NCI-H2196 (cell line): ENCODE data around the gene FLAD1.

Experiments
- DNase-seq: peaks from one replicate; lab custom pipeline; 2025; ENCODE audit not compliant: unreplicated experiment; lab: John Stamatoyannopoulos, UW

Gene FLAD1

DNA sequence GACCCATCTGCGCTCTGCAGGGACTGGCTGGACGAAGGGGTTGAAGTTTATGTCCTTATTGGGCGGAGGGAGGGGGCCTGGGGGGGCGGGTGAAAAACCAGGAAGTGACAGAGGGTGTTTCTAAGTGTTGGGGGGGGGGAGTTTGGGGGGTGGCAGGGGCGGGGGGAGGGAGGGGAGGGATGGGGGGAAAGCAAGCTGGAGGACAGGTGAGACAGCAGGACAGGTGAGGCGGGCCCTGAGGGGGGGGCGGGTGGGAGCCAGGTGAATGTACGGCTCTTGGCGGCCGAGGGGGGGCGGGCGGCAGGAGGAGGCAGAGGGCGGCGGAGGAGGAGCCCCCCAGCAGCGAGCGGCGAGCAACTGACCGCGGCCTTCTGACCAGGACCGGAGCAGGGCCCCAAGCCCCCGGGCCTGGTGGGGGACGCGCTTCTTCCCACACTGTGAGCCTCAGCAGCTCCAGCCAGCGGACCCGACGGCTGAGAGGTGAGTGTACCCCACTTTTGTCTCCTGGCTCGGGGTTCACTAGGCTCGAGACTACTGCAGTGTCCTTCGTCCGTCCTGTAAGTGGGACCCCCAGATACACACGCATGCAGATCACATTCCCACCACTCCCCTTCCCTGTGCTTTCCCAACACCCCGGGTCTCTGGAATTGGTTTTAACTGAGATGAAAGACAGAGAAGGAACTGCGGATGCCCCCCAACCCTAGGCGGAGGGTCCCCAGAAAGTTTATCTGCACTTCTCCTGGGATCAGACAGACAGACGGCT, 19.5 kb downstream of the FLAD1 start, which contains the start of gene ZBTB7B:
Gene ZBTB7B, plus strand, starts transcription at position 339 of the 763 bp plus-strand sequence. CDS start 11,859 bp downstream, outside the sequence.
- DNase-seq, result no peak

DNA sequence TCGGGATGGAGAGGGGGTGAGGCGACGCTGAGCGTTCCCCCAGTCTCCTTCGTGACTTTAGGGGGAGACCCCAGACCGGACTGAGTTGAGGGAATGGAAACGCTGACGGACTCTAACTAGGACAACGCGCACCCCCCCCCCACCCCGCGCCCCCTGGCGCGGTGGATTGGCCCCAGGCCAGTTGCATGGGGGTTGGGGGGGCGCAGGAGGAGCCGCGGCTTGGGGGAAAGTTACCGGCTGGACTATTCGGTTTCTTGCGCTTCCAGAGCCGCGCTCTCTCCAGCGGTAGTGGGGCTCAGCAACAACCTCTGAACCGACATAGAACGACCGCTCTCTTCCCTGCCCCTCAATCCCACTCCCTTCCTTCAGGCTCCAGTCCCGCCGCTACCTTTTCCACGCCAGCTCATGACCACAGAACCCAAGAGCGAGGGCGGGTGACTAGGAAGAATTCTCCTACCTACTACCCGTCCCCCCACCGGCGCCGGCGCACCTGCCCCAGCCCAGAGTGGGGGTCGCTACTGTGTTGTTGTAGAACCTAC, 20.2 kb downstream of the FLAD1 start:
- peak; percentile 58 for DNase-seq

DNA sequence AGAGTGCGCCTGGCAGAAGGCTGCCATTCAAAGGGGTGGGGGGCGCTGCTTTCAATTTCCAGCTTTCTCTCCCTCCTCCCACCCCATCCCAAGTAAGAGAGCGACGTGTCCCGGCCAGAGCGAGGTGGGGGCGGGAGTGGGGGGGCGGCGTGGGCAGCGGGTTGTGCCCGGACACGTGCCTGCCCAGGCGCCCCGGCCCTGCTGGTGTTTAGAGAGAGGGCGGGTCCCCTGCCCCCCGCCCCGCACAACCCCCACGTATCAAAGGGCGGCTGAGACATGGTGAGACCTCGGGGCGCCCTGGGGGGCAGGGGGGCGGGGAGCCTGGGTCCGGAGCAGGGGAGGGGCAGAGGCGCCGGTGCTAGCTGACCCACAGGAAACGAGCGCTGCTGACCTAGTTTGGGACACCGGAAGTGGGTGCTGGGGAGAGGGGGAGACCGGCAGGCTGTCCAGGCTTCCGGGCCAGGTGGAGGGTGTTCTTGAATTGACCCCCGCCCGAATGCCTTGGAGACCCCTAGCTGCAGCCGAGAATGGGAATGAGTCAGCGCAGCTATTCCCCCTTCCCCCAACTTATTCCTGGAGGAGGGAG, 20.7 kb downstream of the FLAD1 start:
- DNase-seq, result peak; percentile 67

DNA sequence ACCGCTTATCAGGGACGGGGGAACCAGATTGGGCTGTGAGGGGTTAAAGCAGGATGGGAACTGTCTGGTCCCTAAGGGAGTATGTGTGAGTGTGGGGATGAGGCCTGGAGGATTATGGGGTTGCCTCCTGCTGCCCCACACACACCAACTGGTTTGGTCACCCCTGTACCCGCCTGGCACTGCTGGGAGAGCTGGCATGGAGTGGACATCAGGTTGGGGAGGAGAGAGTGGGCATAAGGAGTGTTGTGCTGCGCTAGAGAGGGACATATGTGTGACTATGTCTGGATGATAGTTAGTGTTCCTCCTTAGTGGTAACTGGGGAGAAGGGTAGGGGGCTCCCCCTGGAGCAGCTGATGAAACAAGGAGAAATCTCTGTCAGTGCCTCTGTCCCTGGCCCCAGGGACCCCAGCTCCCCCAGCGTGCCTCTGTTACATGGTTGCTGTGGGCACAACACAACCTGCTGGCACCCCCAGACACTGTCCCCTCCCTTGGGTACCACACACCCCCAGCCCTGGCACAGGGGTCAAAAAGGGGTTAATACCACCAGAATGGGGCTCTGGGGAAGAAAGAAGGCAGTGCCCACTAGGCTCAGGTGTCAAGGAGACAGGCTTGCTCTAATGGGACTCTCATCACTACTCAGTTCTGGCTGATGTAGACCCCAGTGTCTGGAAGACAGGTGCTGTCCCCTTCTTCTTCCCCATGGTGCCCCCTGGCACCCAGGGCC, 21.4 kb downstream of the FLAD1 start:
- no peak for DNase-seq

- peak; percentile 35 for DNase-seq
Observed at GRCh38 chr1:155005076-155006011, 22.2 kb downstream of the FLAD1 start.

- DNase-seq, result no peak
Observed at GRCh38 chr1:155006601-155007101, 23.5 kb downstream of the FLAD1 start.

DNA sequence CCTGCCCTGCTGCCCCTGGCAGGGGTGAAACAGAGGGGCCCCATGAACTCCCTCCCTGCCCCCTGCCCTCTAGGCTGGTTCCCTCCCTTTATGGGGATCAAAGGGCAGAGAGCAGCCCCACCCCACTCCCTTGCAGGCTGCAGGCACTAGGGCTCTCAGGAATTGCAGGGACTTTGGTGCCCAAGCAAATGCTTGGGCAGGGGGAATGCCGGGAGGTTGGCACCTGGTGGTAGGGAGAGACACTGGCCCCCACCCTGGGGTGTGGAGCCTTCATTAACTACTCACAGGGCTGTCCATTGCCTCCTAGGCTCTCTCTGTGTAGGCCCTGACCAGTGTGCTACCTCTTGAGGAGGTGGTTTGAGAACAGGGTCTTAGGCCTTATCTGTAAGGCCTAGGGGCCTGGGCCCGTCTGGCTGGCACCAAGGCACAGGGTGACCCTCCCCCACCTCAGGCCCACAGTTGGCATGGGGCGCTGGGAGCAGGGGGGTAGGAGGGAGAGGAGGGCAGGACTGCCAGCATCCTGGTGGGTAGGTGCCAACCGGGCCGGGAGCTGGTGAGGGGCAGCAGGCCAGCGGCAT, 24.2 kb downstream of the FLAD1 start:
- DNase-seq, result no peak

DNA sequence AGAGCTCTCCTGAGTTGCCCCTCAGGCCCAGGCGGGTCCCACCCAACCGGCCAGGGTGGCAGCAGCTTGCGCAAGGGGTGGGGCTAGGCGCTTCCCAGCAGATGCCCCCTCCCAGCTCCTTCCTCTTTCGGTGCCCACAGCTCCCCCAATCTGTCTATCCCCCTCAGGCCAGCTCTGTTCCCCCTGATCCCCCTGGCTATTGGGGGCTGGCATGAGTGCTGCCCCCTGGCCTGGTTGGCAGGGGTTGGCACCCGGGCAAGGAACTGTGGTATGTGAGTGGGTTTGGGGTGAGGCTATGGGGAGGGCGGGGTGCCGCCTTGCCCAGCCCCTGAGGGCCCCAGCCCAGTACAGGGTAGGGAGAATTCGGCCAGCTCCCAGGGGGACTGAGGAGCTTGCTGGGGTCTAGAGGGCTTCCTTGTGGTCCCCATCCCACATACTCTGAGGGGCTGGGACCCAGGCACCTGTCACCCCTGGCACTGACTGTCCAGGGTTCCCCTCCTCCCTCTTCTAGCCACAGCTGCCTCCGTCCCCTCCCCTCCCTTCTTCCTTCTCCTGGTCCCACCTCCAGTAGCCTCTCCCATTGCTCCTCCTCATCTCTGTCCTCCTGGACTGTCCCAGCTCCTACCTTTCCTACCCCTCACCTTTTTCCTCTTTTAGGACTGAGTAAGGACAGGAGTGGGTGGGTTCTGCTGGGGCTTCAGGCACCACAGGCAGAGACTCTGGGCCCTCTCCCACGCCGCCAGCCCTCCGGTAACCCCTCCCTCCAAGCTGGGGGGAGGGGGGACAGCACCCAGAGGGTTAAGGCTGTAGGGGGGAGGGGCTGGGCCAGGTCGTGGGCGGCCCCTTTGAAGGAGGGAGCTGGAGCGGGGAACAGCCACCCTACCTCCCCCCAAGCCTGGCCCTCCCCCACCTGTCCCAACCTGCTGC, 25.1 kb downstream of the FLAD1 start:
- DNase-seq, result no peak

GRCh38 chr1:155009221-155009711, 26.1 kb downstream of the FLAD1 start:
- no peak for DNase-seq

- DNase-seq, result no peak
Observed at GRCh38 chr1:155009742-155010141, 26.6 kb downstream of the FLAD1 start.

DNA sequence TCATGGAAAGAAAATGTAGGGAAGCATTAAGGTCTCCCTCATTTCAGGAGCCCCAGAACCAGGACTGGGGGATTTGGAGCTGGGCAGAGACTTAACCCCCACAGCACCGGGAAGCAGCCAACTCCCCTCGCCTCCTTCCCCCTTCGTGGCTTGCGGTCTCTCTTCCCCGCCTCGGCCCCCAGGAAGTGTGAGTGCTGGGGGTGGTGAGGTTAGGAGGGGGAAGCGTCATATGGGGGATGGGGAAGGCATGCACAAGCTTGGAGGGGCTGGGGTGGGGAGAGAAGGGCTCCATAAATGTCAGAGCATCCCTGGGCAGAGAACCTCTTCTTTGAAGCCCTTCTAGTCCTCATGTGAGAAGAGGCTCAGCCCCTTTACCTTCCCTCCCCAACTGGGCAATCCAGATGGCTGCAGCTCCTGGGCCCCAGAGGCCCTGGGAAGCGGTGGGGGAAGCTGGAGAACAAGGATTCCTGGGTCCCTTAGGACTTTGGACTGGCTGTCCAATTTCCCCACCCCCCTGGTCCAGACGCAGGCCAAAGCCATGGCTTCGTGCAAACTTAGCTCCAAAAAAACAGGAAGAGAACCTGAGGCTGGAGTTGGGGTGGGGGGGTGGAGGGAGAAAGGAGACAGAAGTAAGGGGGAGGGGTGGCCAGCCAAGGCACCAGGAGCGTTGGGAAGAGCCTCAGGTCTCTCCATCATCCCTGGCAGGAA, 27.2 kb downstream of the FLAD1 start:
- DNase-seq, result no peak

DNA sequence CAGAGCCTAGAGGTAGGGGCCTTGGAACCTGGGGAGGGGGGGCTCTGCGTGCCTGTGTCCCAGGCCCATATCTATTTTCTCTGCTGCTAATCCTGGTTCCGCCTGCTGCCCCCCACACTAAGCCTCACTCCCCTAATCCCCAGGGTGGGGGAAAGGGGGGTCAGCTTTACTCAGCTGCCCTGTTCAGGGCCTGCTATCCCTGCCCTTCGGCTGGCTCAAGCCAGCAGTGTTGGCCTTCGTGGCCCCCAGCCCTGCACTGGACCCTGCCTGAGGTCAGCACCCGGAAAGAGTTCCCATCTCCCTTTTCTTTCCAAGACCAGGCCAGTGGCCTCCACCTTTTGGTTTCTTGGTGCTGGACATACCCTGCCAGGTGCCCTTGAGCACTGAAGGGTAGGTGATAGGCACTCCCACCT, 27.9 kb downstream of the FLAD1 start:
- DNase-seq, result no peak

DNA sequence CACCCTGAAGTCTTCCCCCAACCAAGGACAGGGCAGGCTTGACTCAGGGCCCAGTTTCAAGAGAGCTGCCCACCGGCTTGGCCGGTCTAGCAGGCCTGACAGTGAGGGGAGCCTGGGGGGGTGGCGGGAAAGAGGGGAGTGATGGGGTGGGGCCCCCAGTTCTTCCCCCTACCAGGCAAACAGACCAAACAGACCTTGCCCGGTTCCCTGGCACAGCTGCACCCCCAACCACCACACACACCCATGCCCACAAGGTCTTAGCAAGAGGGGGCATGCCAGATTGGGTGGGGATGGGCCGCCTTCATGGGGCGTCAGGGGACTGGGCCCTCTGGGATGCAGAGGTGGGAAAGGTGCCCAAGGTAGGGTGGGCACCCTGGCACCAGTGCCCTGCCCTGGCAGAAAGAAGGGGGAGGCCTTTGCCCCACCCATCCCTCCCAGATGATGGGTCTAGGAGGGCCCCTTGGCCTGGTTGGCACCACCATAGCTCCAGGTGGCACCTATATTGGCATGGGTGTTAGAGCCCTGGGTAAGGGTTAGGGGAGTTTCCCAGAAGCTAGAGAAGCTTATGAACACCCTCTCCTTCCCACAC, 28.4 kb downstream of the FLAD1 start:
- DNase-seq, result no peak

GRCh38 chr1:155012026-155012546, 28.9 kb downstream of the FLAD1 start:
- DNase-seq, result peak; percentile 83

- DNase-seq, result no peak
Observed at GRCh38 chr1:155012776-155013602, 29.8 kb downstream of the FLAD1 start.

DNA sequence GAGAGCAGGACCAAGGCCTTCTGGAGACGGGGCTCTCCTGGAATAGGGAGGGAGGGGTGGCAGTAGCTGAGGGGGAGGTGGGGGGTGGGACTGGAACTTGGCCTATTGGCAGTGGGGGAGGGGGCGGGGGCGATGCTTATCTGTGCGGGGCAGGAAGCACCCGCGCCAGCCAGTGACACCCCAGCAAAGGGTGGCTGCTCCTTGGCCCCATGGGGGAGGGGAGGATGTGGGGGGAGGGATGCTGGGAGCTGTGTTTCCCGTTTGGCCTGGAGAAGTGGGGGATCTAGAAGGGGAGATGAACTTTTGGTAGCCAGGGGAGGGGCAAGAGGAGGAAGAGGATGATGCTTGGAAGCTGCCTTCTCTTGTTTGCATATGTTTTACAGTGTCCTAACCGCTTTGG, 30.5 kb downstream of the FLAD1 start:
- DNase-seq, result no peak
